ENCODE measurements around the gene USH2A. TPM values are rescaled to one million over a fixed set of nuclear protein-coding genes. Genes with fewer than 3 reads are reported as not detected.
A peak's percentile ranks its signal among the peaks of the same experiment; 100 is the strongest.

USH2A gene
- total RNA-seq, 8 experiments from 2014 or later, result 0.10 to 0.85 (median 0.49) TPM

DNA sequence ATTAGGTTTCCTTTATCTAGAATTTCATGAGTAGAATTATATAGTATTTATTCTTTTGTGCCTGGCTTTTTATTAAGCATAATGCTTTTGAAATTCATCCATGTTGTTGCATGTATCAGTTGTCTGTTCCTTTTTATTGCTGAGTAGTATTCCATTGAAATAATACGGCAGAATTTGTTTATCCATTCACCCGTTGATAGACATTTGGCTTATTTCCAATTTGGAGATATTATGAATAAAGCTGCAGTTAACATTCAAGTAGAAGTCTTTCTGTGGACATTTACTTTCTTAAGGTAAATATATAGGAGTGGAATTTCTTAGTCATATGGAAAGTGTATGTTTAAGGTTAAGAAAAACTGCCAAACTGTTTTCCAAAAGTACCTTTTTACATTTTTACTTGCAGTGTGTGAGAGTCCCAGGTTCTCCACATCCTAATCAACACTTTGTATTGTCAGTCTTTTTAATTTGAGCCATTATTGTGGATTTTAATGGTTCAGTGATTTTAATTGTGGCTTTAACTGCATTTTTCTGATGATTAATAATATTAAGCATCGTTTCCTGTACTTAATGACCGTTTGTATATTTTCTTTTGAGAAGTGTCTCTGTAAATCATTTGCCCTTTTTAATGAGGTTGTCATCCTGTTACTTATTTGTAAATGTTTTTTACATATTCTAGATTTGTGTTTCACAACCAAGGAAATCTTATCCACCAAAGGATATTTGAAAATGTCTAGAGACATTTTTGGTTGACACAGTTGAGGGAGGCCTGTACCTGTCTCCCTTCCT is 833.4 kb downstream of the USH2A start:
- Histone ChIP-seq H3K4me1 (replicated peaks in 1 of 2) (no peaks in the 10 kb centered on the region), H3K4me3 (no peak overlapping the region), H3K27ac (no peak overlapping the region)
- no peak for ATAC-seq (replicated peaks in 6 of 8)
- in situ Hi-C loops (cut with MboI; ENCODE audit: low pct_unique_long_range_greater_than_20kb in 2 of 9, low sequenced_read_pairs in 9 of 9, unreplicated experiment in 9 of 9), result no loop called here
- WGBS, 10 experiments, result 86 to 100% (median 92%) methylated on average over 2 to 4 of the region's 4 CpGs

DNA sequence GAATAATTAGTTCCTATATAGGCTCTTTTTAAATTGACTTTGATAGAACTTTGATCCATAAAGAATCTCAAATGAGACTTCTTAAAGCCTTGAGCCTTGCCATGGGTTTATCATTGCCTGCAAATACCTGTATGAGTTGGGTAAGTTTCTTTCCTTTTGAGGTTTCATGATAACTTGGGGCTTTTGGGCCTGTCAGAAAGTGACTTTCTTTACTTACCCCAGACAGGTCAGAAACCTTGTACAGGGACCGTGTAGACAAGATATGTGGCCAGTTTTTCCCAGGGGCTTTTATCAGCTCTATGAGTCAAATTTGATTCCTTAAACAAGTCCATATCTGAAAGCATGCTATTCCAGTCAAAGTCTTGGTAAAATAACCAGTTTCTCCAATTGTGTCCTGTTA is 838.9 kb downstream of the USH2A start:
- in situ Hi-C loops (cut with MboI; ENCODE audit: low pct_unique_long_range_greater_than_20kb in 2 of 9, low sequenced_read_pairs in 9 of 9, unreplicated experiment in 9 of 9), result no loop called here
- Histone ChIP-seq H3K4me3 (no peak overlapping the region), H3K27ac (no peak overlapping the region), H3K4me1 (replicated peaks in 1 of 2) (no peaks in the 10 kb centered on the region)
- ATAC-seq (replicated peaks in 6 of 8), result no peak
- 80 to 100% (median 100%) methylated on average over 1 of the region's 1 CpG for WGBS, 10 experiments

DNA sequence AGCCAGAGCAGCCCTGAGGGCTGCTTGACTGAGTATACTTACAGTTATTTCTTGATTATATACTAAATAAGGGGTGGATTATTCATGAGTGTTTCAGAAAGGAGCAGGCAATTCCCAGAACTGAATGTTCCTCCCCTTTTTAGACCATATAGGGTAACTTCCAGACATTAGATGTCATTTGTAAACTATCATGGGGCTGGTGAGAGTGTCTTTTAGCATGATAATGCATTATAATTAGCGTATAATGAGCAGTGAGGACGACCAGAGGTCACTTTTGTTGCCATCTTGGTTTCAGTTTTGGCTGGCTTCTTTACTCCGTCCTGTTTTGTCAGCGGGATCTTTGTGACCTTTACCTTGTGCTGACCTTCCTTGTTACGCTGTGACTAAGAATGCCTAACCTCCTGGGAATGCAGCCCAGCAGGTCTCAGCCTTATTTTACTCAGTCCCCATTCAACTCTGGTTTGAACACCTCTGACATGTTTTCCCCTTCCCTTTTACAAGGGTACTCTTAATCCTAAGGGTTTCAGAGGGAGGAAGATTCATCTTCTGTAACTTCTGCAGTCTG is 840.0 kb downstream of the USH2A start:
- ATAC-seq (replicated peaks in 6 of 8), result peak in 7 of 8 experiments; percentile 26 to 95 (median 69)
- 63 to 100% (median 86%) methylated on average over 3 to 5 of the region's 5 CpGs; no CpG with 5 or more reads in 2 of the 10 experiments for WGBS, 10 experiments
- Histone ChIP-seq H3K27ac (no peak overlapping the region), H3K4me1 (replicated peaks in 1 of 2) (no peaks in the 10 kb centered on the region), H3K4me3 (no peak overlapping the region)
- in situ Hi-C loops (cut with MboI; ENCODE audit: low pct_unique_long_range_greater_than_20kb in 2 of 9, low sequenced_read_pairs in 9 of 9, unreplicated experiment in 9 of 9), result no loop called here

DNA sequence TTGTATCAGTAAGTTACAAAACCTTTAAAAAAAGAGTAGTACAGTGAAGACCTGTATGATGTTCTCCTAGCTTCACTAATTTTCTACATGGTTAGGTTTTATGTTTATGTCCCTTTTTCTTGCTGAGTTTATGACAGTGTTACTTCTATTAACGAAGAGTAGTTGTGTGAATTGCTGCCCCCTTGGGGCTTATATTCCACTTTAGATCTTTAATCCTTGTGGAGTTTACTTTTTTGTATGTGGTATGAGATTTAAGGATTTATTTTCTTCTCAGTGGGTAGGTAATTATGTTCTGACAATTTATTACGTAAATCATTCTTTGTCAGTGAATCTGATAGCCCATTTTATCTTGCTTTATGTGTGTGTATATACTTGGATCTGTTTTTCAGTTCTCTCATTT is 841.4 kb downstream of the USH2A start:
- in situ Hi-C loops (cut with MboI; ENCODE audit: low pct_unique_long_range_greater_than_20kb in 2 of 9, low sequenced_read_pairs in 9 of 9, unreplicated experiment in 9 of 9), result no loop called here
- no peak overlapping the region for H3K4me3 ChIP-seq
- no peaks in the 10 kb centered on the region for H3K4me1 ChIP-seq (replicated peaks in 1 of 2)
- no peak for ATAC-seq (replicated peaks in 6 of 8)
- WGBS, 10 experiments, result 81 to 100% (median 95%) methylated on average over 1 to 2 of the region's 2 CpGs
- no peak overlapping the region for H3K27ac ChIP-seq

All from motor neuron (in vitro differentiated cells).